SK-N-MC (cell line): Measurements from ENCODE around the gene ZNF862.
A peak's percentile ranks its signal among the peaks of the same experiment; 100 is the strongest.

Experiments used
- DNase-seq: peaks from one replicate; pipeline ENCODE4 v3.0.0-alpha.2; 2011; ENCODE audit warnings: low read depth, low spot score
- H3K27ac ChIP-seq: fragments of 200-600 bp; sonication (generic); 2 replicates; pipeline ENCODE4 v1.5.1; 2016; ENCODE audit warnings: mixed run types
- H3K36me3 ChIP-seq: fragments of 200-600 bp; sonication (generic); 2 replicates; pipeline ENCODE4 v1.6.1; 2017; ENCODE audit warnings: antibody characterized with exemption, low read length, mixed read lengths; ENCODE audit not compliant: insufficient read depth
- H3K4me3 ChIP-seq: fragments of 200-600 bp; sonication (generic); 2 replicates; pipeline ENCODE4 v1.5.1; 2016
- H3K9ac ChIP-seq: fragments of 200-600 bp; sonication (generic); 2 replicates; pipeline ENCODE4 v1.8.0; 2017; ENCODE audit warnings: mixed run types, mixed read lengths; ENCODE audit not compliant: insufficient read length
- H3K9me3 ChIP-seq: fragments of 200-600 bp; sonication (generic); 2 replicates; pipeline ENCODE4 v1.6.1; 2017; ENCODE audit warnings: low read depth, mild to moderate bottlenecking, antibody characterized with exemption, low read length, moderate library complexity, mixed read lengths
- EZH2 ChIP-seq: fragments of 200-600 bp; sonication (generic); IDR thresholded peaks from one replicate; pipeline ENCODE4 v1.6.1; 2017; ENCODE audit warnings: antibody characterized with exemption
- FOXP2 ChIP-seq: optimal IDR thresholded peaks from 2 replicates; pipeline ENCODE3; 2011; ENCODE audit warnings: mild to moderate bottlenecking, moderate library complexity; ENCODE audit not compliant: insufficient read depth; ENCODE audit errors: extremely low read length, control extremely low read depth
- POLR2AphosphoS5 ChIP-seq: IDR thresholded peaks from 2 replicates; pipeline ENCODE4 v1.6.1; 2012; ENCODE audit warnings: mild to moderate bottlenecking, low read depth, low read length, borderline replicate concordance

Gene ZNF862

DNA sequence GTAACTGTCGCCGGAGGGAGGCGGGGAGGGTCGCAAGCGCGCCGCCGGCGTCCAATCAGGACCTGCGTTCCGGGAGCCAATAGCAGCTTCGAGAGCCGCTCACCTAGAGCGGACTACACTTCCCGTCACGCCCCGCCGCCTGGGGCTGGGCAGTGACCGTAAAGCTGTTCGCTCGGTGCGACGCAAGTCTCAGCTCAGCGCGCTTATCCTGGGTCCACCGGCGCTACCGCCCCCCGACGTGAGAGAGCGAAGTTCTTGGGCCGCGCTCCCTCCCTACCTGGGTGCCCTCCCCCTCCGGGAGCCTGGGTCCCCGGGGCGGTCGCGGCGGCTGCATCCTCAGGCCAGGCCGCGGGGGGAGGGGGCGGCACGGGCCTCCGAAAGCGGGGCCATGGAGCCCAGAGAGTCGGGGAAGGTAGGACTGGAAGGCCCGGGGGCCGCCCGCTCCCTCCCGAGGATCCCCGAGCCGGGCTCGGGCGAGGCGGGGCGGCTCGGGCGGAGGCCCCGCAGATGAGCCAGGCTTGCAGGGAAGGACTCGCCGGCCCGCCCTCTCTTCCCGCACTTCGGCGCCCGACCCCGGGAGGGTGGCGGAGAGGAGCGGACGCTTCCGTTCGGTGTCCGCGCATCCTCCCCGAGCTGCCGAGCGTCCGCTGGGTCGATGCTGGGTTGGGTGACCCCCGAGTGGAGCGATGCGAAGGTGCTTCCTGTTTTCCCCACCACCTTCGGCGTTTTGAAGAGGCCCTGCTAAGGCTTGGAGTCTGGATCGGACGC is at the start of gene ZNF862:
ZNF862 (plus strand) TSS at position 152 of the 768 bp plus-strand sequence; CDS start at position 389, 237 bp downstream.
- TF ChIP-seq POLR2AphosphoS5 (peak; percentile 93), EZH2 (no peak), FOXP2 (peak; percentile 91)
- Histone ChIP-seq H3K4me3 (peak within 1 kb of the TSS; percentile 81), H3K9me3 (no peaks in the 10 kb centered on the region), H3K27ac (no peak within 1 kb of the TSS), H3K36me3 (no peaks in the 10 kb centered on the region), H3K9ac (peak within 1 kb of the TSS; percentile 78)
- DNase-seq: peak; percentile 79

DNA sequence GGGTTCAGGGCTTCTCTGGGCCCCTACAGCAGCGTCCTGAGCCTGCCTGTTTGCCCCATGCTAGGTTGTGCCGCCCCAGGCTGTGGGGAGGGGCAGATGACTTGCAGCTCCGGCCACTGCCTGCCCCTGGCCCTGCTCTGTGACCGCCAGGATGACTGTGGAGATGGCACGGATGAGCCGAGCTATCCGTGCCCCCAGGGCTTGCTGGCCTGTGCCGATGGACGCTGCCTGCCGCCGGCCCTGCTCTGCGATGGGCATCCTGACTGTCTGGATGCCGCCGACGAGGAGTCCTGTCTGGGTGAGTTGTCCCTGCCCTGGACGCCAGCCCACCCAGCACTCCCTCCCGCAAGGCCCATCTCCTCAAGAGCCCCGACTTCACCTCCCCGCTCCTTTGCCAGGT is 49.1 kb upstream of the ZNF862 start:
- Histone ChIP-seq H3K9me3 (no peaks in the 10 kb centered on the region), H3K4me3 (no peak overlapping the region), H3K9ac (no peak overlapping the region), H3K36me3 (no peaks in the 10 kb centered on the region), H3K27ac (no peak overlapping the region)
- TF ChIP-seq POLR2AphosphoS5 (no peak), FOXP2 (no peak), EZH2 (no peak)
- DNase-seq: no peak

DNA sequence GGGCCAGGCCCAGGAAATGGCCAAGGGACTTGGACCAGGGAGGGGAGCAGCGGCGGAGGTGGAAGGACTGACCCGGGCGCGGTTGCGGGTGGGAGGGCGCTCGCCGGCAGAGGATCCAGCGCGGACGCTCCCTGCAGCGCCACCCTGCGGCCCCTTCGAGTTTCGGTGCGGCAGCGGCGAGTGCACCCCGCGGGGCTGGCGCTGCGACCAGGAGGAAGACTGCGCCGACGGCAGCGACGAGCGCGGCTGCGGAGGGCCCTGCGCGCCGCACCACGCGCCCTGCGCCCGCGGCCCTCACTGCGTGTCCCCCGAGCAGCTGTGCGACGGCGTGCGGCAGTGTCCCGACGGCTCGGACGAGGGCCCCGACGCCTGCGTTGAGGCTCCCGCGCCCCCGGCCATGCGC is 48.0 kb upstream of the ZNF862 start:
- Histone ChIP-seq H3K36me3 (no peaks in the 10 kb centered on the region), H3K27ac (no peak overlapping the region), H3K9me3 (no peaks in the 10 kb centered on the region), H3K9ac (no peak overlapping the region), H3K4me3 (no peak overlapping the region)
- TF ChIP-seq POLR2AphosphoS5 (no peak), FOXP2 (no peak), EZH2 (peak; percentile 43)
- DNase-seq: no peak

DNA sequence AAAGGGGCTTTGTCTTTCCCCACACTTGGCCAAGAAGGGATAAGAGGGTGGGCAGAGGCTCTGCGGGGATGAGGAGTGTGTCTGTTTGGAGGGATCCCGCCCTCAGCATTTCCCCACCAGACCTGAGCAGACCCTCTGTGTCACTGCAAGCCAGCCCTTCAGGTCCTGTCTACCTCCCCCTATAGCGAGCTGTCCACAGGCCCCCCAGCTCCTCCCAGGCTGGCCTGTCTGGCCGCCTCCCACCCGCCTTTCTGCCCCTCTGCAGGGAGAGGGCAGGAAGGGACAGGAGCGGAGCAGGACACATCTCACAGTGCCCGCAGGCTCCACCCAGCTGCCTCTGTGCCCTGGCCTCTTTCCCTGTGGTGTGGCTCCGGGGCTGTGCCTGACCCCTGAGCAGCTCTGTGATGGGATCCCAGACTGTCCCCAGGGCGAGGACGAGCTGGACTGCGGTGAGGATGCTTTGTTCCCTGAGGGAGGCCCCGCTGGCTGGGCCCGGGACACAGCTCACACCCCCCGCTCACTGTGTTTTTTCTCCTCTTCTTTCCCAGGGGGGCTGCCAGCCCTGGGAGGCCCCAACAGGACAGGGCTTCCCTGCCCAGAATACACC is 47.3 kb upstream of the ZNF862 start:
- Histone ChIP-seq H3K27ac (no peak overlapping the region), H3K9me3 (no peaks in the 10 kb centered on the region), H3K36me3 (no peaks in the 10 kb centered on the region), H3K9ac (no peak overlapping the region), H3K4me3 (no peak overlapping the region)
- TF ChIP-seq POLR2AphosphoS5 (no peak), FOXP2 (no peak), EZH2 (no peak)
- no peak for DNase-seq

DNA sequence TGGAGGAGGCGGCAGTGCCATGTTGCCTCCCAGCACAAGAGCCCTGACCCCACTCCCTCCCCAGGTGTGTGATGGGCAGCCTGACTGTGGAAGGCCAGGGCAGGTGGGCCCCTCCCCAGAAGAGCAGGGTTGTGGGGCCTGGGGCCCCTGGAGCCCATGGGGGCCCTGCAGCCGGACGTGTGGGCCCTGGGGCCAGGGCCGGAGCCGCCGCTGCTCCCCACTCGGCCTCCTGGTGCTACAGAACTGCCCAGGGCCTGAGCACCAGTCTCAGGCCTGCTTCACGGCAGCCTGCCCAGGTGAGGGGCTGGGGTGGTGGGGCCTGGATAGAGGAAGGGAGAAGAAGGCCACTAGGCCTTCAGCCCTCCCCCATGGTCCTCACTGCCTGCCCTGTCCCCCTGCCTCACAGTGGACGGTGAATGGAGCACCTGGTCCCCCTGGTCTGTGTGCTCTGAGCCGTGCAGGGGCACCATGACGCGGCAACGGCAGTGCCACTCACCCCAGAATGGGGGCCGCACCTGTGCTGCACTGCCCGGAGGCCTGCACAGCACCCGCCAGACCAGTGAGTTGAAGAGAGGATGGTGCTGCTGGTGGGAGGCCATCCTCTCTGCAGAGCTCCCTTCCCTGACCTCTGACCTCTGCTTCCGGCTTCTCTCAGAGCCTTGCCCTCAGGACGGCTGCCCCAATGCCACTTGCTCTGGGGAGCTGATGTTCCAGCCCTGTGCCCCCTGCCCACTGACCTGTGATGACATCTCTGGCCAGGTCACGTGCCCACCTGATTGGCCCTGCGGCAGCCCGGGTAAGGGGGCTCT is 46.6 kb upstream of the ZNF862 start:
- DNase-seq: no peak
- TF ChIP-seq FOXP2: no peak
- no peak for TF ChIP-seq EZH2
- no peak for TF ChIP-seq POLR2AphosphoS5
- H3K27ac ChIP-seq: no peak overlapping the region
- H3K36me3 ChIP-seq: no peaks in the 10 kb centered on the region
- H3K9ac ChIP-seq: no peak overlapping the region
- H3K4me3 ChIP-seq: no peak overlapping the region
- no peaks in the 10 kb centered on the region for H3K9me3 ChIP-seq

DNA sequence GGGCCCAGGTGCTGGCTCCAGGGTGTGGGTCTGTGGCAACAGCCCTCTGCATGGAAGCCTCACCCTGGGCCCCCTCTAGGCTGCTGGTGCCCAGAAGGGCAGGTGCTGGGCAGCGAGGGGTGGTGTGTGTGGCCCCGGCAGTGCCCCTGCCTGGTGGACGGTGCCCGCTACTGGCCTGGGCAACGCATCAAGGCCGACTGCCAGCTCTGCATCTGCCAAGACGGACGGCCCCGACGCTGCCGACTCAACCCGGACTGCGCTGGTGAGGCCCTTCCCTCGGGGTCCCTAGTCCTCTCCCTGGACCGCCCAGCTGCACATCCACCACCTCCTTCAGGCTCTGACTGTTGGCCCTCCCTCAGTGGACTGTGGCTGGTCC is 46.0 kb upstream of the ZNF862 start:
- Histone ChIP-seq H3K4me3 (no peak overlapping the region), H3K36me3 (no peaks in the 10 kb centered on the region), H3K9ac (no peak overlapping the region), H3K9me3 (no peaks in the 10 kb centered on the region), H3K27ac (no peak overlapping the region)
- no peak for DNase-seq
- TF ChIP-seq POLR2AphosphoS5 (no peak), EZH2 (no peak), FOXP2 (no peak)

DNA sequence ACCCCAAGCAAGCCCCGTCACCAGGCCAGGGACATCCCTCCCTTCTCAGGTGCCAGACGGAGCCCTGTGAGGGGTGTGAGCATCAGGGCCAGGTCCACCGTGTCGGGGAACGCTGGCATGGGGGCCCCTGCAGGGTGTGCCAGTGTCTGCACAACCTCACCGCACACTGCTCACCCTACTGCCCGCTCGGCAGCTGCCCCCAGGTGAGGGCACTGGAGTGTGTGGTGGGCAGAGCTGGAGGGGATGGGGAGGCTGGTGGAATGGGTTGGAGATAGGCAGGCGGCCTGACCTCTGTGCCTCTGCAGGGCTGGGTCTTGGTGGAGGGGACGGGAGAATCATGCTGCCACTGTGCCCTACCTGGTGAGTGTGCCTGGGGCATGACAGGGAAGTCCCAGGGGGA is 44.9 kb upstream of the ZNF862 start:
- Histone ChIP-seq H3K9ac (no peak overlapping the region), H3K27ac (no peak overlapping the region), H3K36me3 (no peaks in the 10 kb centered on the region), H3K4me3 (no peak overlapping the region), H3K9me3 (no peaks in the 10 kb centered on the region)
- TF ChIP-seq POLR2AphosphoS5 (no peak), EZH2 (no peak), FOXP2 (no peak)
- no peak for DNase-seq

DNA sequence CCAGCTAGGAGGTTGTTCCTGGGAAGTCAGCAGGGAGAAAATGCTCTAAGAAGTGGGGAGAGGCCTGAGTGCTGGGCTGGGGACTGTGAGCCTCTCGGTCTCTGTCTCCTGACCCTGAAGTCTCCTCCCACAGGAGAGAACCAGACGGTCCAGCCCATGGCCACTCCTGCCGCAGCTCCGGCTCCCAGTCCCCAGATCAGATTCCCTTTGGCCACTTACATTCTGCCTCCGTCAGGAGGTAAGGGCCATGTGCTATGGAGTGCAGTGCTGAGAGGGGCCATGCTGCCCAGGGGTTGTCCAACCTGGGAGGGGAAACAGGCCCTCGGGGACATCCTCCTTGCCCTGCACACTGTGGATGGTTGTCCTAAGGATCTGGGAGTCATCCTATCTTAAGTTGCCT is 43.5 kb upstream of the ZNF862 start:
- TF ChIP-seq POLR2AphosphoS5: no peak
- TF ChIP-seq EZH2: no peak
- TF ChIP-seq FOXP2: no peak
- DNase-seq: no peak
- no peak overlapping the region for H3K9ac ChIP-seq

More for the DNA sequence above, 43.5 kb upstream of the ZNF862 start:
- Histone ChIP-seq H3K4me3 (no peak overlapping the region), H3K36me3 (no peaks in the 10 kb centered on the region), H3K9me3 (no peaks in the 10 kb centered on the region), H3K27ac (no peak overlapping the region)
